Stimulated activated CD4-positive, alpha-beta T cell treated with anti-CD3 and anti-CD28 coated beads, Interleukin-12 subunit alpha, Interleukin-12 subunit beta, amount 100 ng/mL, for 4 hours (primary cell): ENCODE measurements around the gene ETV5.
A peak's percentile ranks its signal among the peaks of the same experiment; 100 is the strongest.

Experiments
- DNase-seq: peaks from one replicate; pipeline ENCODE4 v3.0.0-alpha.2; 2020

ETV5 gene

GRCh38 chr3:186121968-186122367 lies 13.1 kb upstream of the ETV5 start:
- DNase-seq, result no peak

- DNase-seq, result no peak
Measured at GRCh38 chr3:186121278-186121677, 12.4 kb upstream of the ETV5 start.

- no peak for DNase-seq
Measured at GRCh38 chr3:186119499-186119898, 10.6 kb upstream of the ETV5 start.

- DNase-seq, result no peak
Measured at GRCh38 chr3:186118692-186119091, 9.8 kb upstream of the ETV5 start.

- no peak for DNase-seq
Measured at GRCh38 chr3:186117521-186118134, 8.7 kb upstream of the ETV5 start.

- no peak for DNase-seq
Measured at GRCh38 chr3:186115239-186115996, 6.5 kb upstream of the ETV5 start.

- no peak for DNase-seq
Measured at GRCh38 chr3:186110975-186111974, 2.4 kb upstream of the ETV5 start.

GRCh38 chr3:186109897-186110803 lies 1.3 kb upstream of the ETV5 start:
- no peak for DNase-seq

- peak; percentile 7 for DNase-seq
Measured at GRCh38 chr3:186108106-186108940, 566 bp downstream of the ETV5 start.

- DNase-seq, result peak; percentile 33
Measured at GRCh38 chr3:186107215-186108105, 1.4 kb downstream of the ETV5 start.

GRCh38 chr3:186105543-186105942 lies 3.3 kb downstream of the ETV5 start:
- DNase-seq, result no peak

GRCh38 chr3:186102687-186103086 lies 6.2 kb downstream of the ETV5 start:
- DNase-seq, result no peak

GRCh38 chr3:186100398-186100797 lies 8.5 kb downstream of the ETV5 start:
- DNase-seq, result no peak

- DNase-seq, result no peak
Measured at GRCh38 chr3:186099178-186099577, 9.7 kb downstream of the ETV5 start.

GRCh38 chr3:186098740-186099139 lies 10.1 kb downstream of the ETV5 start:
- DNase-seq, result no peak

GRCh38 chr3:186097663-186098451 lies 11.0 kb downstream of the ETV5 start:
- no peak for DNase-seq

GRCh38 chr3:186097317-186097662 lies 11.6 kb downstream of the ETV5 start:
- no peak for DNase-seq

GRCh38 chr3:186096290-186096689 lies 12.6 kb downstream of the ETV5 start:
- no peak for DNase-seq

GRCh38 chr3:186095561-186096081 lies 13.3 kb downstream of the ETV5 start:
- no peak for DNase-seq
